Stomach (tissue), 9 donors: ENCODE measurements around the gene PEAK1. TPM values are rescaled to one million over a fixed set of nuclear protein-coding genes. Genes with fewer than 3 reads are reported as not detected.

ENCODE experiments used
- DNase-seq, 2 donors: peaks; one replicate each; pipeline versions ENCODE4 v3.0.0 to v3.0.0-alpha.2; 2013 to 2019
- H3K27ac ChIP-seq, 5 donors: fragments of 200-600 bp in 4 of 5; sonication (generic) in 4 of 5; one replicate each; pipeline ENCODE4 v1.5.1; 2013 to 2019; ENCODE audit warnings: mild to moderate bottlenecking in 1 of 5, moderate library complexity in 1 of 5
- H3K27me3 ChIP-seq, 3 donors: fragments of 200-600 bp; sonication (generic); one replicate each; pipeline ENCODE4 v1.5.1; 2017 to 2019; ENCODE audit warnings: mixed run types in 1 of 3
- H3K36me3 ChIP-seq, 4 donors: fragments of 200-600 bp; sonication (generic); 1 replicate in 3 of 4; 2 replicates in 1 of 4; pipeline ENCODE4 v1.5.1; 2016 to 2019
- H3K4me1 ChIP-seq, 4 donors: fragments of 200-600 bp; sonication (generic); one replicate each; pipeline ENCODE4 v1.5.1; 2016 to 2019
- H3K4me3 ChIP-seq, 4 donors: fragments of 200-600 bp; sonication (generic) in 3 of 4; one replicate each; pipeline ENCODE4 v1.5.1; 2016 to 2019; ENCODE audit warnings: mild to moderate bottlenecking in 1 of 4
- H3K9me3 ChIP-seq, 4 donors: fragments of 200-600 bp; sonication (generic); one replicate each; pipeline ENCODE4 v1.5.1; 2016 to 2019
- CTCF ChIP-seq, 7 experiments: fragments of 450-650 bp in 4 of 7; fragments of 200-600 bp in 3 of 7; sonication (generic) in 3 of 7; IDR thresholded peaks; one replicate each; pipeline ENCODE4 v1.5.1; 2016 to 2019; ENCODE audit warnings: antibody characterized with exemption in 7 of 7, control low read depth in 2 of 7, mild to moderate bottlenecking in 1 of 7
- EP300 ChIP-seq: sonication (generic); formaldehyde crosslinking; IDR thresholded peaks from one replicate; pipeline ENCODE4 v1.6.1; 2017; ENCODE audit warnings: antibody characterized with exemption
- POLR2A ChIP-seq, 4 donors: fragments of 450-650 bp; IDR thresholded peaks; one replicate each; pipeline ENCODE4 v1.6.1; 2016; ENCODE audit warnings: antibody characterized with exemption in 4 of 4, control low read depth in 2 of 4, mild to moderate bottlenecking in 1 of 4, moderate library complexity in 1 of 4
- POLR2AphosphoS5 ChIP-seq, 3 donors: sonication (generic); formaldehyde crosslinking; IDR thresholded peaks; one replicate each; pipeline ENCODE4 v1.6.1; 2016; ENCODE audit warnings: antibody characterized with exemption in 3 of 3
- WGBS, 5 donors: extraction: QIAGEN DNeasy Blood & Tissue Kit in 3 of 5; methylation state at CpG; one replicate each; pipeline versions ENCODE4 v1.1.5 to v1.1.7; 2013 to 2018; 5-methylcytosine and 5-hydroxymethylcytosine counted together
- intact Hi-C: fragments of 100-400 bp; cut with DNase I; formaldehyde crosslinking; loops from one replicate; pipeline ENCODE4 v1.15.1; 2023; ENCODE audit warnings: low total_unique reads
- polyA plus RNA-seq, 3 donors: library from polyadenylated mRNA; stranded (reverse); fragments of 200-250 nt; gene quantifications; one replicate each; pipeline ENCODE4 v1.2.3, GENCODE V29; 2013
- total RNA-seq, 5 donors: library from RNA; depleted of rRNA; stranded (reverse); fragments of >200 nt; gene quantifications; one replicate each; pipeline versions ENCODE4 v1.1.0 to v1.2.3, GENCODE V29; 2014 to 2016
- donor health status: healthy with polysubstance abuse.
- donor health status: Bipolar disorder and iron deficiency.
- donor health status: healthy.

The PEAK1 gene
- total and polyA plus RNA-seq, 8 donors = 1.7 to 72.5 (median 19.4) TPM

DNA sequence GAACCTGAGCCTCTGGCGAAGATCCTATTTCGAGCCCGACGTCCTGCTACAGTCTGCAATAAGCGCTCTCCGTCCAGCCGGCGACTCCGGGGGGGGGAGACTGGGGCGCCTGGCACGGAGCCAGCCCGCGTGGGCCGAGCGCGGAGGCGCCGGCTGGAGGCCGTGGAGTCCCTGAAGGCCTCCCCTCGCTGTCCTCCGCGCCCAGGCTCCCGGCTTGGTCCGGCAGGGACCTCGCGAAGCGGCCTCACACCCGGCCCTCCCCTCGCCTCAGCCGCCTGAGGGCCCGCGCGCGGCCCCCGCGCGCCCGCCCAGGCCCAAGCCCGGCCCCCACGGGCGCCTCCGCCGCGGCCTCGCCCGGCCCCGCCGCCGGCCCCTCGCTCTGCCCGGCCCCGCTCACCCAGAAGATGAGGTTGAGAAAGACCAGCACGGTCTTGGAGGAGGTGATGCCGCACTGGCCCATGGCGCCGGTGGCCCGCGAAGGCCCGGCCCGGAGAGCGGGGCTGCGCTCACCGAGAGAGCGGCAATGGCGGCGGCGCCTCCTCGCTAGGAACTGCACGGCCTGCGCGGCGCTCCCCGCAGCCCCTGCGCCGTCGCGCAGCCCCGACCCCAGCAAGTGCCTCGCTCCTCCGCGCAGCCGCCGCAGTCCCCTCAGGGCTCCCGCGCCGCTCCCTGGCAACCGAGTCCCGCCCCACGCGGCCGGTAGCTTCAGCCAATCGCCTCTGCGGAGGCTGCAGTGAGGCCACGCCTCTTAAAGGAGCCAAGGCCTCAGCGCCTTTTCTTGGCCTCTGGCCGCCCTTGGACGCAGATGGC is 349.2 kb downstream of the PEAK1 start, which contains the start of gene TSPAN3:
Gene TSPAN3 (minus strand): TSS at position 615 of the 810 bp plus-strand sequence. CDS start 155 bp downstream, at position 460.
- intact Hi-C loops = no loop called here

GRCh38 chr15:77070180-77070494 is 349.8 kb downstream of the PEAK1 start:
- intact Hi-C loops = no loop called here
- WGBS, 5 donors = 0 to 2% (median 0%) methylated on average over 10 to 18 of the region's 18 CpGs

More for the DNA sequence above, 349.2 kb downstream of the PEAK1 start, which contains the start of gene TSPAN3:
- TF ChIP-seq POLR2AphosphoS5 (IDR thresholded peaks at IDR 0.05) (peak; percentile 82 to 96 (median 95)), EP300 (no peak), POLR2A (IDR thresholded peaks at IDR 0.05) (no peak), CTCF (IDR thresholded peaks at IDR 0.05) (no peak)
- 0 to 1% (median 0%) methylated on average over 5 to 97 of the region's 97 CpGs for WGBS, 5 donors
- no peaks in the 10 kb centered on the region for H3K9me3 ChIP-seq
- peak within 1 kb of the TSS; percentile 63 to 83 (median 78) for H3K4me3 ChIP-seq
- peak; percentile 94 to 98 for DNase-seq
- peak within 1 kb of the TSS; percentile 89 to 98 (median 93) for H3K27ac ChIP-seq
- no peaks in the 10 kb centered on the region for H3K27me3 ChIP-seq
- peaks cover 34 to 50% (median 38%) of the 10 kb centered on the region in 4 donors for H3K4me1 ChIP-seq
- H3K36me3 ChIP-seq = no peaks in the 10 kb centered on the region

GRCh38 chr15:77069521-77070121 is 350.3 kb downstream of the PEAK1 start:
- DNase-seq = peak; percentile 47 to 73
- peaks cover 36 to 61% (median 48%) of the 10 kb centered on the region in 4 donors for H3K4me1 ChIP-seq
- TF ChIP-seq EP300 = no peak
- peak in 2 of 3 donors; percentile 21 to 56 for TF ChIP-seq POLR2AphosphoS5 (IDR thresholded peaks at IDR 0.05)
- no peaks in the 10 kb centered on the region for H3K9me3 ChIP-seq
- H3K27ac ChIP-seq = peak overlapping the region; percentile 83 to 93 (median 92)
- WGBS, 5 donors = 12 to 26% (median 13%) methylated on average over 13 of the region's 13 CpGs
- no peaks in the 10 kb centered on the region for H3K27me3 ChIP-seq
- no peaks in the 10 kb centered on the region for H3K36me3 ChIP-seq
- intact Hi-C loops = no loop called here
- peak overlapping the region; percentile 63 to 83 (median 78) for H3K4me3 ChIP-seq

More at GRCh38 chr15:77070180-77070494, 349.8 kb downstream of the PEAK1 start:
- Histone ChIP-seq H3K27me3 (no peaks in the 10 kb centered on the region), H3K4me3 (peak overlapping the region; percentile 63 to 83 (median 78)), H3K9me3 (no peaks in the 10 kb centered on the region), H3K36me3 (no peaks in the 10 kb centered on the region), H3K4me1 (peaks cover 34 to 56% (median 43%) of the 10 kb centered on the region in 4 donors), H3K27ac (peak overlapping the region; percentile 89 to 98 (median 93))
- DNase-seq = no peak
- TF ChIP-seq CTCF (IDR thresholded peaks at IDR 0.05) = no peak
- no peak for TF ChIP-seq EP300
- no peak for TF ChIP-seq POLR2AphosphoS5 (IDR thresholded peaks at IDR 0.05)
- TF ChIP-seq POLR2A (IDR thresholded peaks at IDR 0.05) = no peak

GRCh38 chr15:77068633-77069032 is 351.3 kb downstream of the PEAK1 start:
- no peak for DNase-seq
- Histone ChIP-seq H3K9me3 (no peaks in the 10 kb centered on the region), H3K27ac (peak overlapping the region in 3 of 5 donors; percentile 62 to 93 (median 92)), H3K4me1 (peaks cover 44 to 71% (median 58%) of the 10 kb centered on the region in 4 donors), H3K4me3 (peak overlapping the region in 1 of 4 donors; percentile 5), H3K36me3 (no peaks in the 10 kb centered on the region), H3K27me3 (no peaks in the 10 kb centered on the region)
- intact Hi-C loops = no loop called here
- WGBS, 5 donors = 78 to 87% (median 86%) methylated on average over 7 of the region's 7 CpGs
- TF ChIP-seq CTCF (IDR thresholded peaks at IDR 0.05) (no peak), POLR2AphosphoS5 (IDR thresholded peaks at IDR 0.05) (no peak), EP300 (no peak)
